HPDE6-E6E7 (cell line): Measurements from ENCODE around the gene CCDC9.
"Not testable (repeated sequence)": the region's sequence is repeated elsewhere in the genome, so short reads cannot be mapped to it uniquely, and the experiment has no call there.

Experiments
- DNase-seq: peaks from one replicate; pipeline ENCODE4 v3.0.0; 2011; ENCODE audit warnings: missing footprints; ENCODE audit errors: extremely low spot score

CCDC9 gene

GRCh38 chr19:47232422-47233211, 23.7 kb upstream of the CCDC9 start:
- no peak for DNase-seq

- no peak for DNase-seq
Measured at GRCh38 chr19:47236072-47236675, 20.2 kb upstream of the CCDC9 start.

DNA sequence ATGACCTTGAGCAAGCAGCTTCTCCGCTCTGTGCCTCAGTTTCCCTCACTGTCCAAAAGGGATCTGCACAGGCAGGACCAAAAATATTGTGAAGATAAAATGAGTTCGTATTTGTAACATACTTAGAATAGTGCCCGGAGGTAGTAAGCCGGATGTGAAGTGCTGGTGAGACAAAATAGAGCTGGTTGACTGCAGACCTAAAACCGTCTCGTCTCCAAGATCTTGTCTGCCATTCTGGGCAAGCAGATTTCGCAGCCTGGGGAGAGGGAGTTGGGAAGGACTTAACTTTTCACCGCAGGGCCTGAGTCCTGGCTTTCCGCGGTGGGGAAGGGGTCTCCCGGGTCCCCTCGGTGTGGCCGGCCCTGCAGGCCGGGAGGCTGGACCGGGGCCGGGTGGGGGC, 17.2 kb upstream of the CCDC9 start:
- DNase-seq: no peak

GRCh38 chr19:47239610-47240296, 16.6 kb upstream of the CCDC9 start:
- DNase-seq: no peak

- no peak for DNase-seq
Measured at GRCh38 chr19:47240556-47240955, 15.8 kb upstream of the CCDC9 start.

- DNase-seq: peak; percentile 87
Measured at GRCh38 chr19:47240996-47241918, 15.1 kb upstream of the CCDC9 start.

GRCh38 chr19:47241919-47242577, 14.3 kb upstream of the CCDC9 start:
- DNase-seq: no peak

DNA sequence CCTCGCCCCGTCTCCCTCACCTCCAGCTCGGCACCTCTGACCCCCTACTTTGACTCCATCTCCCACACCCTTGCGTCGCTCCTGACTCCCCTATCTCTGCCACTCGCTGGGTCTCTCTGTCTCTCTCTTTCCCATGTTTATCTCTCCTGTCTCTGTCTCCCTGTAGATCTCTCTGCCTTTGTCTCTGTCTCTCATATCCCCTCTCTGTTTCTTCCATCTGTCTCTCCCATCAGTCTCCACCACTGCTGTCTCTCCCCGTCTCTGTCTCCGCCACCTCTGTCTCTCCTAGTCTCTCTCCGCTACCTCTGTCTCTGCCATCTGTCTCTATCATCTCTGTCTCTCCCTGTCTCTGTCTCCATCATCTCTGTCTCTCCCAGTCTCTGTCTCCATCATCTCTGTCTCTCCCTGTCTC, 13.0 kb upstream of the CCDC9 start:
- DNase-seq: no peak

- peak; percentile 93 for DNase-seq
Measured at GRCh38 chr19:47243776-47244547, 12.4 kb upstream of the CCDC9 start.

- DNase-seq: no peak
Measured at GRCh38 chr19:47247308-47247990, 8.9 kb upstream of the CCDC9 start.

GRCh38 chr19:47253016-47253415, 3.3 kb upstream of the CCDC9 start:
- not testable (repeated sequence) for DNase-seq

- no peak for DNase-seq
Measured at GRCh38 chr19:47253467-47253881, 2.9 kb upstream of the CCDC9 start.

DNA sequence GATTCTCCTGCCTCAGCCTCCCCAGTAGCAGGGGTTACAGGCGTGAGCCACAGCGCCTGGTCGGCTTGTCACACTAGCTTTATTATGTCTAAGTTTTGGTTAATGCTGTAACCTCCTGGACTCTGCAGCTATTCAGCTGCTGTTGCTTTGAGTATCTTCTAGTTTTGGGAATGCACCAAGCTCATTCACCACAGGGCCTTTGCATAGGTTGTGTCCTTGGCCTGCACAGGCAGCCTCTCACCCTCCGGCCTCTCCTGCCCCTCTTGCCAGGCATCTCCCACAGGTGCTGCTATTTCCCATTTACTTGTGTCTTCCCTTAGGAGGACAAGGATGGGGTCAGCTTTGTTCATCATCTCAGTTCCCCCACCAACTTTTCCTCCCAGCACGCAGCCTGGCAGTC, 2.4 kb upstream of the CCDC9 start:
- no peak for DNase-seq

DNA sequence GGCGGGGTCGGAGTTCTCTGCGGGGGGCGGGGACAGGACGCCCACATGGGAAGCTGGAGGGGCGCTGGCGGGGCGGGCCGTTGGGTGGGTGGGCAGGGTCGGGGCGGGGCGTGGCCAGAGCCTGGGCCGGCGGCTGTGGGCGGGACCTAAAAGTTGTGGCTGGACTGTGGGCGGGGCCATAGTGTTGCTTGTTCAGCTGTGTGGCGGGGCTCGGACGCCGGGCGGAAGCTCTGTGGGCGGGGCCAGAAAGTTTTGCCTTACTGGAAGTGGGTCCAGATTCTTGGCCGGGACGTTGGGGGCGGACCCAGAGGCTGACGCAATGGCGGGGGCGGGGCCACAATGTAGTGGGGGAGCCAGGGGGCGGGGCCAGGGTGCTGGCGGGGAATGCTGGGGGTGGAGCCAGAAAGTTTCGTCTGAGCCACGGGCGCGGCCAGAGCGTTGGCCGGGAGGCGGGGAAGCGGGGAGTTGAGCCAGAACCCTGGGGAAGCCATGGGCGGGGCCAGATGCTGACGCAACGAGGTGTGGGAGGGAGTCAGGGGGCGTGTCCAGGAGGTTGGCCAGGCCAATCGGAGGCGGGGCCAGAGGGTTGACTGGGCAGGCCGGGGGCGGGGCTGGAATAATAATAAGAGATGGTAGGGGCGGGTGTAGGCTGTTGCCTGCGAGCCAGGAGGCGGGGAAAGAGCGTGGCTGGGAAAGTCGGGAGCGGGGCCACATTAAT, 527 bp downstream of the CCDC9 start:
- DNase-seq: peak; percentile 95

DNA sequence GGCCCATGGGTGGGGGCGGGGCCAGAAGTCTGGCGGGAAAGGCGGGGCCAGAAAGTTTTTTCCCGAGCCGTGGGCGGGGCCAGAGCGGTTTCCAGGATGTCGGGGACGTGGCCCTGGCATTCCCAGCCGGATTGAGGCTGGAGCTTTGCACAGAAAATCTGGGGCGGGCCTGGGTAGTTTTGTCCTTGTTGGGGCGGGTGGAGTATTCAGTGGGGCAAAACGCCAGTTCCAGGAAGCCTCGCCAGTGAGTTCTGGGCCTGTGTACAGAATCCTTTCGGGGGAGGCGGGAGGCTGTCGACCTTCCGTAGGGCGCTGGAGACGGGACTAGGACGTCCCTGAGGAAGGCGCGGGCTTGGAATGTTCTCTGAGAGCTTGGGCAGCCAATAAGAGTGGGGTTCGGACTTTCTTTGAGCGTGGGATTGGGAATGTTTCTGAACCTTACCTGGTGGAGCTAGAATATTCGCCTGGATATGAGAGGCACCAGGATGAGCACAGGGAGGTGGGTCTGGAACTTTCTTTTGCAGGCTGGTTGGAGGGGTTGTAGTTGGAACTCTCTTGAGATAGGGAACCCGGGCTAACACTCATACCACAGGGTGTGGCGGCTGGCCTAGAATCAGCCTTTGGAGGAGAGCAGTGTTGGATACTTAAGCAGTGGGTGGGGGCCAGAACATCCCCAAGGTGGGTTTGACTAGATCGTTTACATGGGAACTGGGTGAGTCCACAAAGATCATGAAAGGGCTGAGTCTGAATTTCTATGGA, 1.3 kb downstream of the CCDC9 start:
- DNase-seq: no peak

DNA sequence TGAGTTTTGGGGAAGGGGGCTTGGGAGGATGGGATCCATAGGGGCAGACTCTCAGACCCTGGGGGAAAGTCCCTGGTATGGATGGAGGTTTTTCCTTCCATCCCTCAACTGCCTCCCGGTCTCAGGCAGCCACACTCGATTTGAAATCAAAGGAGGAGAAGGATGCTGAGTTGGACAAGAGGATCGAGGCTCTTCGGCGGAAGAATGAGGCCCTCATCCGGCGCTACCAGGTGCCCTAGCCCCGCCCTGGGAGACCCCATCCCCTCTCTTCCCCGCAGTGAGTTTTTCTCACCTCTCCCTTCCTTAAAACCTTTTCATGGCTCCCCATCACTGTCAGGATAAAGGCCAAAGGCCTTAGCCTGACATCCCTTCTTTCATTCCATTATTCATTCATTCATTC, 2.1 kb downstream of the CCDC9 start:
- no peak for DNase-seq

GRCh38 chr19:47258895-47259555, 2.7 kb downstream of the CCDC9 start:
- DNase-seq: no peak

DNA sequence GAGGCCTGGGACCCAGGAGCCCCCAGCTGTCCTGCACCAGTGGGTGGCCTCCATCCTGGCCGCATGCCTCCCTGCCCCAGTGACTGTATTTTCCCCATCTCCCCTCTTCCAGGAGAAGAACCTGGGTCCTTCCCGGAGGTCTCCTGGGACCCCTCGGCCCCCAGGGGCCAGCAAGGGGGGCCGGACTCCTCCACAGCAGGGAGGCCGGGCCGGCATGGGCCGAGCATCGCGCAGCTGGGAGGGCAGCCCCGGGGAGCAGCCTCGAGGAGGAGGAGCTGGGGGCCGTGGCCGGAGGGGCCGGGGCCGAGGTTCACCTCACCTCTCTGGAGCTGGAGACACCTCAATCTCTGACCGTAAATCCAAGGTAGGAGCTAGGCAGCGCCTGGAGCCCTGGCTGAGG, 4.2 kb downstream of the CCDC9 start:
- no peak for DNase-seq
